GM19468 (cell line): ENCODE data around the gene XCL1.
"Not testable (repeated sequence)": the region's sequence is repeated elsewhere in the genome, so short reads cannot be mapped to it uniquely, and the experiment has no call there.

Experiments used
- ATAC-seq: cut with Tn5 transposase; IDR thresholded peaks from one replicate; pipeline ENCODE4 v1.9.1; 2021; ENCODE audit warnings: mild to moderate bottlenecking, moderate library complexity, moderate number of reproducible peaks; ENCODE audit not compliant: unreplicated experiment; ENCODE audit errors: extremely low read depth

XCL1 gene

GRCh38 chr1:168576245-168576688 lies at the start of gene XCL1:
Gene XCL1 (plus strand): TSS chr1:168576605. CDS start chr1:168576638, 33 bp downstream.
- ATAC-seq, result not testable (repeated sequence)

DNA sequence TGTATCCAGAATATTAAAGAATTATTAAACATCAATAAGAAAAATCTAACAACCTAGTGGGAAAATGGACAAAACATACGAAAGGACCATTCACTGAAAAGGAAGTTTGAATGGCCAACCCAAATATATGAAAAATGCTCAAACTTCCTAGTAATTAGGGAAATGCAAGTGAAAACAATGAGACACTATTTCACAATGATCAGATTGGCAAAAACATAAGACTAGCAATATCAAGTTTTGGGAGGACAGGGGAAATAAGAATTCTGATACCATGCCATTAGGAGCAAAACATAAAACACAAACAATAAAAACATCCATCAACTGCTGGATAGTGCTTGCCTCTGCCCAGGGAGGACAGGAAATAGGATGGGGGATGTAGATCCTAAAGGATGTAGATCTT lies 46.9 kb upstream of the XCL1 start:
- ATAC-seq, result no peak

GRCh38 chr1:168531615-168532345 lies 44.6 kb upstream of the XCL1 start:
- no peak for ATAC-seq

DNA sequence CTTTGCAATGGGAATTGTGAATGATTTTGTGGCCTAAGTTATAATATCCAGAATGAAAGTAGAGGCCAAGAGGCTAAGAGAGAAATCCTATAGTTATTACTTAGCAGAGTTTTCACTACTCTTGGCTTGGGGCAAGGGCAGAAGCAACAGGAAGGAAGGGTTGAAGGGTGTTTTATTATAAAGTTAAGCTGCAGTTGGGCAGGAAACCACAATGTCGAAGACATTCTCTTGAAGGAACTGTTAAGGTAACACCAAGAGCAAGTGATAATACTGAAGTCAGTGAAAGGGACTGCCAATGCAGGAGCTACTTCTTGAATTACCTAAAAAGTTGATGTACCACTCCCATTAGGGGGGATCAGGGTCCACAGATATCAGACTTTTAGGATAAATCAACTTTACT lies 40.9 kb upstream of the XCL1 start:
- ATAC-seq, result no peak

DNA sequence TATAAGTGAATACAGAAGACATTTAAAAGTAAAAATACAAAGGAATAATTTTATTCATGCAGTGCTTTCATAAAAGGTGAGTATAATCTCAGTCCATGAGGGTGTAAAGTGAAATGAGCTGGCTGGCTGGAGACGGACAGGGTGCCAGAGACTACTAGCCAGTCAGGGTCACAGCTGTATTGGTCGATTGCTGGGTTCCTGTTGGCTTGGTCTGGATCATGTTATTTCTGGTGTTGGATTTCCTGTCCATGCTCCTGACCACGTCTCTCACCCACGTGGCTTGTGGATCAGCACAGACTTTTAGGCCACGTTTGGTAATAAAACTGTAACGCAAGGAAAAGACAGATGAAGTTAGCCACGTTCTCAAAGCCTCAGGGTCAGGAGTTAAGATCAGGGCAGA lies 35.6 kb upstream of the XCL1 start:
- not testable (repeated sequence) for ATAC-seq

- ATAC-seq, result not testable (repeated sequence)
These were observed 33.4 kb upstream of the XCL1 start for GRCh38 chr1:168542978-168543377.

DNA sequence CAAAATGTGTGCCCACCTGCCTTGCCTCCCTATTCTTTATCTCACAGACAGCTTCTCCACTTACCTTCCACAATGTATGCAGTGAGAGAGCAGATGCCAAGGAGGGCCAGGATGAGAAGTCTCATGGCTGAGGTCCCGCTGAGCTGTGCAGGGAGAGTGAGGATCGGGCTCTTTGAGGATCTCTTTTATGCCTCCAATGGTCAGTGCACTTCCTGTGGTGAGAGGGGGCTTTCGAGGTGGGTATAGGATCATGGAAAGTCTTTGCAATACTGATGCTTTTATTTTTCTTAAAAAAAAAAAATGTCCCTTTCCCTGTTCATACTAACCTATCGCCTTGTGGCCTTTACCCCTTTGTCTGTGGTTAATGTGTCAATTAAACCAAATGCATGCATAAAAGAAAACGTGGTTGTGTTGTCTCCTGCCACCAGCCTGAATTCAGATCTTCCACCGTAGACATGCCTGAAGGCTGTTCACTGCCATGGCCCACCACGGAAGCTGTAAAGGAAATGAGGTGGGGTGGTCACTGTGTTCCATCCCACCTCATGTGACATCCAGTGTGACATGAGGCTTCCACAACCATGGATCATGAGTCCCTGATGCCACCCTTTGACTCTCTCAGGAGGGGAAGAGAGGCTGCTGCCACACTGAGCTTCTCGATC lies 32.4 kb upstream of the XCL1 start, which contains the start of gene XCL2:
TSS of gene XCL2 (minus strand) at position 158 of the 659 bp plus-strand sequence. CDS start at position 125, 33 bp downstream.
- not testable (repeated sequence) for ATAC-seq

DNA sequence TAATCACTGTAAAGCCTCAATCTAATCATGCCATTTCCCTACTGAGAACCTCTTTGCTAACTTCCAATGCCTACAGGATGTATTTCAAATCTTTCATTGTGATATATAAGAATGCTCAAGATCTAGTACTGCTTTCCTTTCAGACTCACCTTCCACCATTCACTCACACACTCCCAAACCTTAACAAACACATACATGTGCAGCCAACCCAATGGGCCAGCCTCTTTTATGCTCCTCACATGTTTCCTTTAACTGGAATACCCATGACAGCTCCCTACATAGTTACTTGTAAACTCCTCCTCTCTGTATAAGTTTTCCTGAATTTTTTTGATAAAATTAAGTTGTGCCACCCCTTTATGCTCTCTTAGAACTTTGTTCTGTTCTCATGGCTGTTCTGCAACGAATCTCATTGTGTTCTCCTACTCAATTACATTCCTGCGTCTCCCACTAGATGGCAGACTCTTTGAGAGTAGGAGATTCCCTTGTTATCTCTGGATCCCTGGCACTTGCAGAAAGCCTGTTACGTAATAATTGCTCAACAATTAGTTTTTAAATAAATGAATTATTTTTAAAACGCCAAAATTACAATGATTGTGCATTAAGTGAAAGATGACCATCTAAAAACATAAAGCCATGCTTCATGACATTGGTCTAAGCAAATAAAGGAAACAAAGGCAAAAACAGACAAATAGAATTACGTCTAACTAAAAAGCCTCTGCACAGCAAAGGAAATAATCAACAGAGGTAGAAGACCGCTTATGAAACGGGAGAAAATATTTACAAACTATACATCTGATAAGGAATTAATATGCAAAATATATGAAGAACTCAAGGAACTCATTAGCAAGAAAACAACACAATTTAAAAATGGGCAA lies 30.5 kb upstream of the XCL1 start:
- not testable (repeated sequence) for ATAC-seq

- ATAC-seq, result not testable (repeated sequence)
These were observed 29.9 kb upstream of the XCL1 start for GRCh38 chr1:168546553-168546895.

DNA sequence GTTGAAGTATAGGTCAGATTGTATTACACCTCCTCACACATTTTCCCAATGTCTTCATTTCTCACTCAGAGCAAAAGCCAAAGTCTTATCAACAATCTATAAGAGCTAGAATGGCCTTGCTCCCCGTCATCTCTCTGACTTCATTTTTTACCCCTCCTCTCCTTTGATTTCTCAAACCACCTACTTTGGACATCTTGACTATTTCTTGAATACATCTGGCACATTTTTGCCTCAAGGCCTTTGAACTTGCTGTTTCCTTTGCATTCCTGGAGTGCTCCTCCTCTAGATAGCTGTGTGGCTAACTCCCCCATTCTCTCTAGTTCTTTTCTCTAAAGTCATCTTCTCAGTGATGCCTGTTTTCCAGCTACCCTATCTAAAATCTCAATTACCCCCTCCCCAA lies 25.4 kb upstream of the XCL1 start:
- no peak for ATAC-seq

DNA sequence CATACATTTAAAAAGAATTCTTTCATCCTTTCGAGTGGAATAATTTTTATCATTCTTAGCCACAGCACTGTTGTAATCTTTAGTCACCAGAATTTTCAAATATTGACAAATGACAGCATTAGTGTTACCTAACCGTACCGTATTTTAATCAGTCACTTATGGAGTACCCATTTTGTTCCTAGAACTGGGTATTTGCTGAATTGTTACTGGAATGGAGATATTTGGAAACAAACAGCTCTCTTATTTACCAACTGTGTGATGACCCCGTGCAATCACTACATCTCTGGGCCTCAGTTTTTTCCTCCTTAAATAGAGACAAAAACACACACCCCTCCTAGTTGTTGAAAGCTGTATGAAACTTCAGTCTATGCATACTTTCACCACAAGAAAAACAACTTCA lies 24.7 kb upstream of the XCL1 start:
- no peak for ATAC-seq

DNA sequence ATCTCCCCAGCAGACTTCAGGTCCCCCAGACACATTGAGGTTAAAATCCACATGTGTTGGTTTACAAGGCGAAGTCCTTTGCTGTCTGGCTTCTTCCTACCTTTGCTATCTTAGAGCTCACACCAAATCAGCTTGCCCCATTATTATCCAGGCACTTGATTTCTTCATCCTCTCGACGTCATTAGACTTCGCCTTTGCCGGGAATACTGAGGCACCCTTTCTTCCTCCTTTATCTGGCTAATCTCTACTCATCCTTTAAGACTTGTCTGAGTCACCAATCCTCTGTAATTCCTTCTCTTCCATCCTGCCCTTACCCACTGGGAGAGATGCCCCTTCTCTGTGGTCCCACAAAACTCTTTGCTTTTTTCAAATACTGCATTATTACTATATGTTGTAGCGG lies 23.4 kb upstream of the XCL1 start:
- no peak for ATAC-seq

- ATAC-seq, result no peak
These were observed 22.5 kb upstream of the XCL1 start for GRCh38 chr1:168553680-168554553.

DNA sequence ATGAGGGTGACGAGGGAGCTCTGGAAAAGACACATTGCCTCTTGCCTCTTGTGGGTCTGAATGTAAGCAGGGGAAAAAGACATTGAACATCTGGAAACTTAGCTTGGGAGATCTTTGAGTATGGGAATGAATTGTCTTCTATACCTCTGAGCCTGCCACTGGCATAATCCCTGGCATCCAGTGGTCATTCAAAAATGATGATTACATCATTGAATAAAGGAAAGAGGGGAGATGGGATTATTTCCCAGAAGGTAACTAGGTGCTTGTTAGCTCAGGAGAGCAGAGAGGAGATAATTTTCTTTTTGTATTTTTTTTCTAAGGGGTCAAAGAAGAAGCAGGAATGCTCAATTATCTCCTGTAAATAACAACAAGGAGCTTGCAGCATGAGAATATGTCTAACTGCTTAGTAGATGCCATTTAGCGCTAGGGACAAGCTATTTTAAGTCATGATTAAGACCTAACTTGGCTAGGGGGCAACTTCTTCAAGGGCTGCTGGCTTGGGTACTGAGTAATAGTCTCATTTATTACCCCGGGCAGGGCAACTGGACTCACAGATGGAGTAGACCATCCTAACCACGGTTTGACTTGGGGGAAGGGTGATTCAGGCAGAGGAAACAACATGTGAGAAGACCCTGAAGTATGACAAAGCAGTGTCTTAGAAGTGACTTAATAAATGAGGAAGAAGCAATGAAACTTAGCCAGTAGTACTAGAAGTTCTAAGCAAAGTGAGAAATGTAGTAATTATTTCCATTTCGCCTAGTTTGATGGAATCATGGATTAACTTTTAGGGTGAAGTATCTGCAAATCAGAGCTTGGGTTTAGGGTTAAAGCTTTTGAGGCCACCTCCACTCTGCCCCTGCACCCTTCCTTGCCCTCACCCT lies 21.6 kb upstream of the XCL1 start:
- ATAC-seq, result no peak

- ATAC-seq, result no peak
These were observed 20.8 kb upstream of the XCL1 start for GRCh38 chr1:168555508-168556046.

GRCh38 chr1:168556647-168557046 lies 19.8 kb upstream of the XCL1 start:
- ATAC-seq, result no peak

DNA sequence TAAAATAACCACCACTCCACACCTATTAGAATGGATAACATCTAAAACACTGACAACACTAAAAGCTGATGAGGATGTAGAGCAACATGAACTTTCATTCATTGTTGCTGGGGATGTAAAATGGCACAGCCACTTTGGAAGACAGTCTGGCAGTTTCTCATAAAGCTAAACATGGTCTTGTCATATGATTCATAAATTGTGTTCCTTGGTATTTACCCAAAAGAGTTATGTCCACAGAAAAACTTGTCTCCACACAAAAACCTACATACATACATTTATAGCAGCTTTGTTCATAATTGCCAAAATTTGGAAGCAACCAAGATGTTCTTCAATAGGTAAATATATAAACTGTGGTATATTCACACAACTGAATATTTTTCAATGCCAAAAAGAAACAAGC lies 16.0 kb upstream of the XCL1 start:
- ATAC-seq, result no peak

DNA sequence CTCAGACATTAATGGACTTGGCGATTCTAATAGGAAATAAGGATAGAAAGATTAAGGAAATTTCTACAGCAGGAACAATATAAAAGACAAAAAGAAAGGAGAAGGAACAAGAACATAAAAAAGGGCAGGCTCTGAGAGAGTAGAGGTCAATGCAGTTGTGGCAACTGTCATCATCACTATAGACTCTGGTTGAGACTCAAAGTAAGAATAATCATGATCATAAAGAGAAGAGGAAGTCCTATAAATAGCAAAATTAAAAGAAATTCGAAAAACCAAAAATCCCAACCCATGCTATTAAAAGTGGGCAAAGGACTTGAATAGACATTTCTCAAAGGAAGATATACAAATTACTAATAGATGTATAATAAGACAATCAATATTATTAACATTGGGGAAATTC lies 14.4 kb upstream of the XCL1 start:
- no peak for ATAC-seq

GRCh38 chr1:168565825-168566224 lies 10.6 kb upstream of the XCL1 start:
- ATAC-seq, result no peak
